Measurements from ENCODE around the gene GPRC5D. TPM values are rescaled to one million over a fixed set of nuclear protein-coding genes. Genes with fewer than 3 reads are reported as not detected.
A peak's percentile ranks its signal among the peaks of the same experiment; 100 is the strongest.

Gene GPRC5D
- total and polyA plus RNA-seq, 2 experiments from 2014 or later = not detected

- Histone ChIP-seq H3K9me3 (ENCODE audit: low read depth) (no peaks in the 10 kb centered on the region), H3K27me3 (replicated peaks; ENCODE audit: insufficient read depth) (no peaks in the 10 kb centered on the region), H3K9ac (peak overlapping the region; percentile 74), H3K79me2 (ENCODE audit: insufficient read depth) (peaks cover 46% of the 10 kb centered on the region), H3K4me3 (peak overlapping the region; percentile 35), H4K20me1 (ENCODE audit: insufficient read depth) (no peaks in the 10 kb centered on the region), H3K4me1 (ENCODE audit: insufficient read depth) (peaks cover 38% of the 10 kb centered on the region), H3K4me2 (ENCODE audit: unreplicated experiment) (peak overlapping the region; percentile 93), H3K9me2 (ENCODE audit: insufficient read depth) (no peaks in the 10 kb centered on the region), H2AFZ (no peak overlapping the region), H3K36me3 (ENCODE audit: low read depth) (no peaks in the 10 kb centered on the region; the same call in 1 of the 2 replicates), H3K27ac (peak overlapping the region; percentile 93), H3F3A (ENCODE audit: insufficient read depth) (peaks cover 48% of the 10 kb centered on the region)
- in situ Hi-C loops (cut with MboI) = no loop called here
- DNase-seq = peak; percentile 70
- no peak for TF ChIP-seq EZH2 (IDR thresholded peaks at IDR 0.05; ENCODE audit: insufficient read depth, poor library complexity, severe bottlenecking)
- TF ChIP-seq EZH2phosphoT487 (IDR thresholded peaks at IDR 0.05; ENCODE audit: insufficient read depth, low read depth) = no peak
Observed at GRCh38 chr12:12902036-12902435, 49.9 kb downstream of the GPRC5D start.

- TF ChIP-seq EZH2 (IDR thresholded peaks at IDR 0.05; ENCODE audit: insufficient read depth, poor library complexity, severe bottlenecking) (no peak), EZH2phosphoT487 (IDR thresholded peaks at IDR 0.05; ENCODE audit: insufficient read depth, low read depth) (no peak)
- Histone ChIP-seq H2AFZ (no peak overlapping the region), H3K27me3 (replicated peaks; ENCODE audit: insufficient read depth) (no peaks in the 10 kb centered on the region), H3K9me3 (ENCODE audit: low read depth) (no peaks in the 10 kb centered on the region), H3K9ac (peak overlapping the region; percentile 75), H3K9me2 (ENCODE audit: insufficient read depth) (no peaks in the 10 kb centered on the region), H3K4me1 (ENCODE audit: insufficient read depth) (peaks cover 45% of the 10 kb centered on the region), H4K20me1 (ENCODE audit: insufficient read depth) (no peaks in the 10 kb centered on the region), H3K79me2 (ENCODE audit: insufficient read depth) (peaks cover 49% of the 10 kb centered on the region), H3F3A (ENCODE audit: insufficient read depth) (peaks cover 56% of the 10 kb centered on the region), H3K27ac (peak overlapping the region; percentile 93), H3K36me3 (ENCODE audit: low read depth) (no peaks in the 10 kb centered on the region; the same call in 1 of the 2 replicates), H3K4me3 (peak overlapping the region; percentile 51), H3K4me2 (ENCODE audit: unreplicated experiment) (peak overlapping the region; percentile 93)
- 13 to 14% methylated on average over 10 of the region's 10 CpGs for WGBS, 2 experiments (ENCODE audit: low coverage in 1 of 2, low lambda C conversion rate in 2 of 2, missing lambda C conversion rate in 2 of 2)
- DNase-seq = peak; percentile 98
- in situ Hi-C loops (cut with MboI) = no loop called here
Observed at GRCh38 chr12:12901158-12901791, 50.7 kb downstream of the GPRC5D start.

GRCh38 chr12:12900786-12901157, 51.2 kb downstream of the GPRC5D start:
- Histone ChIP-seq H3K79me2 (ENCODE audit: insufficient read depth) (peaks cover 44% of the 10 kb centered on the region), H3K9ac (peak overlapping the region; percentile 75), H3K27me3 (replicated peaks; ENCODE audit: insufficient read depth) (no peaks in the 10 kb centered on the region), H4K20me1 (ENCODE audit: insufficient read depth) (no peaks in the 10 kb centered on the region), H3F3A (ENCODE audit: insufficient read depth) (peaks cover 61% of the 10 kb centered on the region), H3K4me3 (no peak overlapping the region), H2AFZ (no peak overlapping the region), H3K36me3 (ENCODE audit: low read depth) (no peaks in the 10 kb centered on the region; the same call in 1 of the 2 replicates), H3K4me2 (ENCODE audit: unreplicated experiment) (peak overlapping the region; percentile 93), H3K9me2 (ENCODE audit: insufficient read depth) (no peaks in the 10 kb centered on the region), H3K9me3 (ENCODE audit: low read depth) (no peaks in the 10 kb centered on the region), H3K27ac (peak overlapping the region; percentile 93), H3K4me1 (ENCODE audit: insufficient read depth) (peaks cover 50% of the 10 kb centered on the region)
- 0 to 3% methylated on average over 2 of the region's 2 CpGs for WGBS, 2 experiments (ENCODE audit: low coverage in 1 of 2, low lambda C conversion rate in 2 of 2, missing lambda C conversion rate in 2 of 2)
- DNase-seq = no peak
- TF ChIP-seq EZH2phosphoT487 (IDR thresholded peaks at IDR 0.05; ENCODE audit: insufficient read depth, low read depth) (no peak), EZH2 (IDR thresholded peaks at IDR 0.05; ENCODE audit: insufficient read depth, poor library complexity, severe bottlenecking) (no peak)
- in situ Hi-C loops (cut with MboI) = no loop called here

GRCh38 chr12:12899530-12900380, 52.2 kb downstream of the GPRC5D start:
- Histone ChIP-seq H4K20me1 (ENCODE audit: insufficient read depth) (no peaks in the 10 kb centered on the region), H2AFZ (no peak overlapping the region), H3F3A (ENCODE audit: insufficient read depth) (peaks cover 68% of the 10 kb centered on the region), H3K9ac (peak overlapping the region; percentile 75), H3K27me3 (replicated peaks; ENCODE audit: insufficient read depth) (no peaks in the 10 kb centered on the region), H3K9me2 (ENCODE audit: insufficient read depth) (no peaks in the 10 kb centered on the region), H3K4me1 (ENCODE audit: insufficient read depth) (peaks cover 57% of the 10 kb centered on the region), H3K27ac (peak overlapping the region; percentile 93), H3K36me3 (ENCODE audit: low read depth) (no peaks in the 10 kb centered on the region), H3K79me2 (ENCODE audit: insufficient read depth) (peaks cover 45% of the 10 kb centered on the region), H3K4me2 (ENCODE audit: unreplicated experiment) (peak overlapping the region; percentile 93), H3K9me3 (ENCODE audit: low read depth) (no peaks in the 10 kb centered on the region), H3K4me3 (peak overlapping the region; percentile 39; the same call in 1 of the 2 replicates)
- peak; percentile 98 for DNase-seq
- 24 to 26% methylated on average over 10 of the region's 10 CpGs for WGBS, 2 experiments (ENCODE audit: low coverage in 1 of 2, low lambda C conversion rate in 2 of 2, missing lambda C conversion rate in 2 of 2)
- no peak for TF ChIP-seq EZH2 (IDR thresholded peaks at IDR 0.05; ENCODE audit: insufficient read depth, poor library complexity, severe bottlenecking)
- no peak for TF ChIP-seq EZH2phosphoT487 (IDR thresholded peaks at IDR 0.05; ENCODE audit: insufficient read depth, low read depth)
- in situ Hi-C loops (cut with MboI) = no loop called here
